ENCODE data around the gene PDE6B.

PDE6B gene

DNA sequence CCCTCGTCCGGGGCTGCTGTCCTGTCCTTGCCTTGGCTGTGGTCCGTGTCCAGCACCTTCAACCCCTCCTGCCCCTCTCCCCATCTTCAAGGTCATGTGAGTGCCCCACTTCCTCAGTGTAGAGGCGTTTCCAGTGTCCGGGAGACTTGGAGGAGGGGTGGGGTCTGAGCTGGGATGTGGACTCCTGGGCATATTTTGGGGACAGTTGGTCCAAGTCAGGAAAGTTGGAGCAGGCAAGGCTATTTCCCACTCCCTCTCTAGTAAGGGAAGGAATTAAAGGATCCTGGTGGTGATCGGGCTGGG lies 83.2 kb downstream of the PDE6B start:
- FAIRE-seq: no peak

- no peak for FAIRE-seq
Observed at GRCh38 chr4:709348-709747, 84.0 kb downstream of the PDE6B start.

- FAIRE-seq: no peak
Observed at GRCh38 chr4:710116-710515, 84.7 kb downstream of the PDE6B start.

DNA sequence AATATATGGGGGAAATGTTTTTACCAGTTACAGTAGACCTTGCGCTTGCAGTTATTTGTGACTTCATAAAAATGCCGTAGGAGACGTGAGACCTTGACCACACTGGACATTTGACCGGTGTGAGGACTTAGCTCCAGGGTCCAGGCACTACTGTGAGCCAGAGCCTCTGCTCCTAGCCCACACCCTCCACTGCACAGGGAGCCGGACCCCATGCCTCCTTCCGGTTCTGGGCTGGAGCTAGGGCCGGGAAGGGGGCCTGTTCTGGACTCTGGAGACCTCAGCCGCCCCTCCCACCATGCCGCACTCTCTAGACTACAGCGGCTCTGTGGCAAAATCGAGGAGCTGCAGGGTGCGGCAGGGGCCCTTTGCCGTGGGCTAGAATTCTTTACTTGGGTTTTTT lies 85.5 kb downstream of the PDE6B start:
- FAIRE-seq: no peak

DNA sequence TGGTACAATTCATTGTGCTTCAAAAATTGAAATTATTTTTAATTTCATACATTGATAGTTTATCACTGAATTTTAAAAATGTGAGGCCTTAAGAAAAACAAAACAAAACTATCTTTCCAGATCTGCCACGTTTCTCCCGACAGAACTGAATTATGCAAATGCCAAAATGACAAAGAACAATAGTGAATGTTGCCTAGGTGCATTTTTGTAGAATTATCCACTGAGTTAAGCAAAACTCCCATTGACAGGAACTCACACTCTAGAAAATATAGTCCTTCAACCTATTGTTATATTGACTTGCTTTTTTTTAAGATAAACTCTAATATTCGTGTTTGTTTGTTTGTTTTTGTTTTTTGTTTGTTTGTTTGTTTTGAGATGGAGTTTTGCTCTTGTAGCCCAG lies 86.7 kb downstream of the PDE6B start:
- peak; percentile 69 for FAIRE-seq

DNA sequence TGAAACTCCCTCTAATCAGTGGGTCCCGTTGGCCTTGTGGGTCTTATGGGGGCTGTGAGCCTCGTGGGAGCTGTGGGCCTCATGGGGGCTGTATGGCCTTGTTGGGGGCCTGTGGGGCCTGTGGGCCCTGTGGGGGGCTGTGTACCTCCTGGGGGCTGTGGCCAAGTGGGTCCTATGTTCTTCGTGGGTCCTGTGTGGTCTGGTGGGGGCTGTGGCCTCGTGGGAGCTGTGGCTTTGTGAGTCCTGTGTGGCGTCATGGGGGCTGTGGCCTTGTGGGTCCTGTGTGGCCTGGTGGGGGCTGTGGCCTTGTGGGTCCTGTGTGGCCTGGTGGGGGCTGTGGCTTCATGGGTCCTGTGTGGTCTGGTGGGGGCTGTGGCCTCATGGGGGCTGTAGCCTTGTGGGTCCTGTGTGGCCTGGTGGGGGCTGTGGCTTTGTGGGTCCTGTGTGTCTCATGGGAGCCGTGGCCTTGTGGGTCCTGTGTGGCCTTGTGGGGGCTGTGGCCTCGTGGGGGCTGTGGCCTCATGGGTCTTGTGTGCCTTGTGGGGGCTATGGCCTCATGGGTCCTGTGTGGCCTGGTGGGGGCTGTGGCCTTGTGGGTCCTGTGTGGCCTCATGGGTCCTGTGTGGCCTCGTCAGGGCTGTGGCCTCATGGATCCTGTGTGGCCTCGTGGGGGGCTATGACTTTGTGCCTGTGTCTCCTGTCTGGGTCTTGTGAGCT lies 87.7 kb downstream of the PDE6B start:
- FAIRE-seq: no peak

- FAIRE-seq: no peak
Observed at GRCh38 chr4:714087-714486, 88.7 kb downstream of the PDE6B start.

GRCh38 chr4:717601-718320 lies 92.4 kb downstream of the PDE6B start:
- FAIRE-seq: no peak

GRCh38 chr4:718460-718859 lies 93.1 kb downstream of the PDE6B start:
- no peak for FAIRE-seq

Data from G401.6 (cell line).